Measurements from ENCODE around the gene MYO18A. TPM values are rescaled to one million over a fixed set of nuclear protein-coding genes. Genes with fewer than 3 reads are reported as not detected.

Gene MYO18A
- total RNA-seq, 1 donor from 2014 or later, result 45.9 TPM

- Mint-ChIP-seq H3K4me3 (ENCODE audit: unreplicated experiment) (no peak overlapping the region), H3K27ac (ENCODE audit: unreplicated experiment) (no peak overlapping the region), H3K36me3 (ENCODE audit: low read depth, unreplicated experiment) (peaks cover 4% of the 10 kb centered on the region), H3K4me1 (ENCODE audit: low read depth, unreplicated experiment) (peaks cover 3% of the 10 kb centered on the region), H3K27me3 (ENCODE audit: low read depth, unreplicated experiment) (peaks cover 19% of the 10 kb centered on the region), H3K9me3 (ENCODE audit: unreplicated experiment) (no peaks in the 10 kb centered on the region)
- no peak for TF ChIP-seq EZH2 (IDR thresholded peaks at IDR 0.05; ENCODE audit: insufficient read depth, low read length)
- TF ChIP-seq, protein P1, sequence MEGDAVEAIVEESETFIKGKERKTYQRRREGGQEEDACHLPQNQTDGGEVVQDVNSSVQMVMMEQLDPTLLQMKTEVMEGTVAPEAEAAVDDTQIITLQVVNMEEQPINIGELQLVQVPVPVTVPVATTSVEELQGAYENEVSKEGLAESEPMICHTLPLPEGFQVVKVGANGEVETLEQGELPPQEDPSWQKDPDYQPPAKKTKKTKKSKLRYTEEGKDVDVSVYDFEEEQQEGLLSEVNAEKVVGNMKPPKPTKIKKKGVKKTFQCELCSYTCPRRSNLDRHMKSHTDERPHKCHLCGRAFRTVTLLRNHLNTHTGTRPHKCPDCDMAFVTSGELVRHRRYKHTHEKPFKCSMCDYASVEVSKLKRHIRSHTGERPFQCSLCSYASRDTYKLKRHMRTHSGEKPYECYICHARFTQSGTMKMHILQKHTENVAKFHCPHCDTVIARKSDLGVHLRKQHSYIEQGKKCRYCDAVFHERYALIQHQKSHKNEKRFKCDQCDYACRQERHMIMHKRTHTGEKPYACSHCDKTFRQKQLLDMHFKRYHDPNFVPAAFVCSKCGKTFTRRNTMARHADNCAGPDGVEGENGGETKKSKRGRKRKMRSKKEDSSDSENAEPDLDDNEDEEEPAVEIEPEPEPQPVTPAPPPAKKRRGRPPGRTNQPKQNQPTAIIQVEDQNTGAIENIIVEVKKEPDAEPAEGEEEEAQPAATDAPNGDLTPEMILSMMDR (IDR thresholded peaks at IDR 0.05; ENCODE audit: insufficient read depth, low read depth, low read length), result no peak
- H2AFZ ChIP-seq (ENCODE audit: low read depth, low read length), result no peak overlapping the region
- no peak overlapping the region for H3K27ac ChIP-seq (ENCODE audit: low read depth, low read length)
- FAIRE-seq, result no peak
- H3K36me3 ChIP-seq (ENCODE audit: insufficient read depth, low read length), result no peaks in the 10 kb centered on the region
- no peaks in the 10 kb centered on the region for H3K4me1 ChIP-seq (ENCODE audit: insufficient read depth, low read length)
- H3K9me3 ChIP-seq (ENCODE audit: insufficient read depth, low read depth, low read length), result no peaks in the 10 kb centered on the region
- DNase-seq (ENCODE audit: low read depth), result no peak
- peaks cover 16% of the 10 kb centered on the region for H3K27me3 ChIP-seq (ENCODE audit: insufficient read depth, low read length)
- no peak overlapping the region for H3K4me2 ChIP-seq (ENCODE audit: low read length)
- peaks cover 4% of the 10 kb centered on the region for H4K20me1 ChIP-seq (ENCODE audit: insufficient read depth, low read length)
- no peaks in the 10 kb centered on the region for H3K79me2 ChIP-seq (ENCODE audit: insufficient read depth, low read length)
- no peak overlapping the region for H3K9ac ChIP-seq (ENCODE audit: low read length)
- H3K4me3 ChIP-seq (ENCODE audit: insufficient read depth, low read depth, low read length), result no peak overlapping the region
Measured at GRCh38 chr17:29069526-29070041, 110.6 kb downstream of the MYO18A start.

- Mint-ChIP-seq H3K27me3 (ENCODE audit: low read depth, unreplicated experiment) (peaks cover 19% of the 10 kb centered on the region), H3K4me1 (ENCODE audit: low read depth, unreplicated experiment) (peaks cover 3% of the 10 kb centered on the region), H3K36me3 (ENCODE audit: low read depth, unreplicated experiment) (peaks cover 4% of the 10 kb centered on the region), H3K4me3 (ENCODE audit: unreplicated experiment) (no peak overlapping the region), H3K9me3 (ENCODE audit: unreplicated experiment) (no peaks in the 10 kb centered on the region), H3K27ac (ENCODE audit: unreplicated experiment) (no peak overlapping the region)
- Histone ChIP-seq H3K27me3 (ENCODE audit: insufficient read depth, low read length) (peaks cover 16% of the 10 kb centered on the region), H3K9me3 (ENCODE audit: insufficient read depth, low read depth, low read length) (no peaks in the 10 kb centered on the region), H3K4me3 (ENCODE audit: insufficient read depth, low read depth, low read length) (no peak overlapping the region), H3K4me2 (ENCODE audit: low read length) (no peak overlapping the region), H3K27ac (ENCODE audit: low read depth, low read length) (no peak overlapping the region), H3K4me1 (ENCODE audit: insufficient read depth, low read length) (no peaks in the 10 kb centered on the region), H2AFZ (ENCODE audit: low read depth, low read length) (no peak overlapping the region), H3K79me2 (ENCODE audit: insufficient read depth, low read length) (no peaks in the 10 kb centered on the region), H3K9ac (ENCODE audit: low read length) (no peak overlapping the region), H4K20me1 (ENCODE audit: insufficient read depth, low read length) (peaks cover 4% of the 10 kb centered on the region), H3K36me3 (ENCODE audit: insufficient read depth, low read length) (no peaks in the 10 kb centered on the region)
- TF ChIP-seq, protein P1 (IDR thresholded peaks at IDR 0.05; ENCODE audit: insufficient read depth, low read depth, low read length), result no peak
- TF ChIP-seq EZH2 (IDR thresholded peaks at IDR 0.05; ENCODE audit: insufficient read depth, low read length), result no peak
- no peak for DNase-seq (ENCODE audit: low read depth)
- no peak for FAIRE-seq
Measured at GRCh38 chr17:29068818-29069217, 111.4 kb downstream of the MYO18A start.

GRCh38 chr17:29066606-29067005 lies 113.6 kb downstream of the MYO18A start:
- Histone ChIP-seq H4K20me1 (ENCODE audit: insufficient read depth, low read length) (peaks cover 2% of the 10 kb centered on the region), H3K4me3 (ENCODE audit: insufficient read depth, low read depth, low read length) (no peak overlapping the region), H3K4me1 (ENCODE audit: insufficient read depth, low read length) (no peaks in the 10 kb centered on the region), H3K4me2 (ENCODE audit: low read length) (no peak overlapping the region), H3K36me3 (ENCODE audit: insufficient read depth, low read length) (no peaks in the 10 kb centered on the region), H2AFZ (ENCODE audit: low read depth, low read length) (no peak overlapping the region), H3K27me3 (ENCODE audit: insufficient read depth, low read length) (peaks cover 13% of the 10 kb centered on the region), H3K9ac (ENCODE audit: low read length) (no peak overlapping the region), H3K9me3 (ENCODE audit: insufficient read depth, low read depth, low read length) (no peaks in the 10 kb centered on the region), H3K79me2 (ENCODE audit: insufficient read depth, low read length) (no peaks in the 10 kb centered on the region), H3K27ac (ENCODE audit: low read depth, low read length) (no peak overlapping the region)
- Mint-ChIP-seq H3K27me3 (ENCODE audit: low read depth, unreplicated experiment) (peaks cover 15% of the 10 kb centered on the region), H3K4me1 (ENCODE audit: low read depth, unreplicated experiment) (peaks cover 4% of the 10 kb centered on the region), H3K9me3 (ENCODE audit: unreplicated experiment) (no peaks in the 10 kb centered on the region), H3K36me3 (ENCODE audit: low read depth, unreplicated experiment) (no peaks in the 10 kb centered on the region), H3K4me3 (ENCODE audit: unreplicated experiment) (no peak overlapping the region), H3K27ac (ENCODE audit: unreplicated experiment) (no peak overlapping the region)
- DNase-seq (ENCODE audit: low read depth) (no peak), FAIRE-seq (no peak)
- TF ChIP-seq EZH2 (IDR thresholded peaks at IDR 0.05; ENCODE audit: insufficient read depth, low read length), result no peak
- TF ChIP-seq, protein P1 (IDR thresholded peaks at IDR 0.05; ENCODE audit: insufficient read depth, low read depth, low read length), result no peak
